LNCAP (cell line): ENCODE results near the gene ZNF26.

Experiments used
- TF ChIP-seq, protein P1 (sequence below): fragments of 450-650 bp; IDR thresholded peaks from 2 replicates; pipeline ENCODE4 v1.5.1; 2017; ENCODE audit warnings: mild to moderate bottlenecking

Gene ZNF26

DNA sequence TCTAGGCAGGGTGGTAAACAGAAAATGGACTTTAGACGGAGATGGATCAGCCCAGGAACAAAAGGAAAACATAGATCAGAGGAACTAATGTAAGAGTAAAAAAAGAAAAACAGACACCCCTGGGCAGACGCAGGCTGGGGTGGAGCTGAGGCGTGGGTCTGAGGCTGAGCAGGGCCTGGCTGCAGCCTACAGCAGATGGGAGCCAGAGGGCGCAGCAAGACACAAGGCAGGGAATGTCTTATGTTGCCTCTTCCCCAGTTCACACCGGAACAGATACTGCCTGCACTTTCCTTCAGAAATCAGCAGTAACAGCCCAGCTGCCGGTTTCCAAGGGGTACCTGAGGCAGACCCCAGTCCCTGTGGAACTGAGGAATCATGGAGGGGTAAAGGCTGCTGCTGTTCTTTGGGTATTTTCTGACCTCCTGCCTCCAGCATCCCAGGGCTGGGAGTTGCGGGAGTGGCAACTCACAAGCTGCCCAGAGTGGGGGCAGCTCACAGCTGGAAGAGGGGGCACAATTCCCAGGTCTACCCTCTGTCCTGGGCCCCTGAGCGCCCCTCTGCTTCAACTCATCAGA, 39.8 kb upstream of the ZNF26 start:
- TF ChIP-seq, protein P1, sequence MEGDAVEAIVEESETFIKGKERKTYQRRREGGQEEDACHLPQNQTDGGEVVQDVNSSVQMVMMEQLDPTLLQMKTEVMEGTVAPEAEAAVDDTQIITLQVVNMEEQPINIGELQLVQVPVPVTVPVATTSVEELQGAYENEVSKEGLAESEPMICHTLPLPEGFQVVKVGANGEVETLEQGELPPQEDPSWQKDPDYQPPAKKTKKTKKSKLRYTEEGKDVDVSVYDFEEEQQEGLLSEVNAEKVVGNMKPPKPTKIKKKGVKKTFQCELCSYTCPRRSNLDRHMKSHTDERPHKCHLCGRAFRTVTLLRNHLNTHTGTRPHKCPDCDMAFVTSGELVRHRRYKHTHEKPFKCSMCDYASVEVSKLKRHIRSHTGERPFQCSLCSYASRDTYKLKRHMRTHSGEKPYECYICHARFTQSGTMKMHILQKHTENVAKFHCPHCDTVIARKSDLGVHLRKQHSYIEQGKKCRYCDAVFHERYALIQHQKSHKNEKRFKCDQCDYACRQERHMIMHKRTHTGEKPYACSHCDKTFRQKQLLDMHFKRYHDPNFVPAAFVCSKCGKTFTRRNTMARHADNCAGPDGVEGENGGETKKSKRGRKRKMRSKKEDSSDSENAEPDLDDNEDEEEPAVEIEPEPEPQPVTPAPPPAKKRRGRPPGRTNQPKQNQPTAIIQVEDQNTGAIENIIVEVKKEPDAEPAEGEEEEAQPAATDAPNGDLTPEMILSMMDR = no peak

DNA sequence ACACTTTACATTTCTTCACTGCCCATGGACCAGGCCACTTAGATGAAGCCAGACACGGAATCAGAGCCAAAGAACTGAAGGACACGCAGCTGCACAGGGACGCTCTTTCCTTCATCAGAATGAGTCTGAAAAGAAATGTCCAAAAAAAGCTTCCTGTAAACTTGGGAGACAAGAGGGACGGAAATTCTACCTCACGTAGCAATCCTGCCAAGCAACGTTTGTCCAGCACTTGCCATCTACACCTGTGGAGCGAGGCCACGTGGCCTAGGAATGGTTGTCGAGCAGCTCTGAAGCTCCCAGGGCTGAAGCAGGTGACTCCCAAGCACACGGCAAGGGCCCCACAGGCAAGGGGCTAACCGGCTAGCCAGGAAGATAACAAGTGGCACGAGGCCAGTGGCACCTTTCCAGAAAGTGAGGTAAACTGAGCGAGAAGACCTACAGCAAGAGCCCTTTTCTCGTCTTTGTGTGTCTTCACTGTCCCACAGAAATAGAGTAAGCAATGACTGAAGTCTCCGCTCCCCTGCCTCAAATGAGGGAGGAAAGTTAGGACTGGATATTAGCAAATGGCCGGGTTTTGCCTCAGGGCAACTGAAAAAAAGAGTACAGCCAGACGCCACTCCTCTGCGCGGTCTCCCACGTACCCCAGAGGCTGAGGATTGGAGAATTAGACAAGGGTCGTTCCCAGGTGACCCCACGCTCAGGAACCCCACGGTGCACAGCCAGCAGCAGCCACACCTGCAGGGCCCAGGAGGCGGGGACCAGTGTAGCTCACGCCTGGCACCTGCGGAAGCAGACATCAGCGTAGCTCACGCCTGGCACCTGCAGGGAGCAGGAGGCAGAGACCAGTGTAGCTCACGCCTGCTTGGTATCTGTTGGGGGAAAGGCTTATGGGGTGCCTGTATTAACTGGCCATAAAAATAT, 37.8 kb upstream of the ZNF26 start:
- TF ChIP-seq, protein P1 = no peak

DNA sequence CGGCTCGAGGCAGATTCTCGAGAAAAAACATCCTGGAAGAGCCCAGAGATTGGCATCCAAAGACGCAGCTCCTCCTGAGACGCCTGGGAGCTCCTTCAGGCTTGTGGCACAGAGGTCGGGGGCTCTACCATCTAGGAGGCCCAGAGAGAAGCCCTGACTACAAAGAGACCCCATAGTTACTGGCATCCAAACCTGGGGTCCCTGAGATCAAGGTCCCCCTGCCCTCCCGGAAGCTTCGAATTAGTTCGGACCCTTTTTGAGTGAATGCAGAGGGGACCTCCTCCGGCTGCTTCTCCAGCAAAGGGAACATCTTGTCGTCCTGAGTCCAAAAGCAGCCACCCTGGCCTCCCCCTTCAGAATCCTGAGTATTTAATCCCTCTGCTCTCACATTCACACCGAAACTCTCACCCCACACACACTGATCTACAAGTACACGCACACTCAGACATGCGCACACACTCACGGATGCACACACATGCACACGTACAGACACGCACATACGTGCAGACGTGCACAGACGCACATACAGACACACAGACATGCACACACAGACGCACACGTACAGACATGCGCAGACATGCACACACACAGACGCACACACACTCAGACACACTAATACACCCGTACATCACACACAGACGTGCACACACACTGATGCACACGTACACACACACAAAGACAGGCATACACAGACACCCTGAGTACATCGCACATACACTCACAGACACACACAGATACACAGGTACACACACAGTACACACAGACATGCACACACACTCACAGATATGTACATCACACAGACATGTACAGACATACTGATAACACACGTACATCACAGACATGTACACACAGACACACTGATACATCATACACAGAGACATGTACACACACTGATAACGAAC, 36.0 kb upstream of the ZNF26 start:
- TF ChIP-seq, protein P1 = no peak

DNA sequence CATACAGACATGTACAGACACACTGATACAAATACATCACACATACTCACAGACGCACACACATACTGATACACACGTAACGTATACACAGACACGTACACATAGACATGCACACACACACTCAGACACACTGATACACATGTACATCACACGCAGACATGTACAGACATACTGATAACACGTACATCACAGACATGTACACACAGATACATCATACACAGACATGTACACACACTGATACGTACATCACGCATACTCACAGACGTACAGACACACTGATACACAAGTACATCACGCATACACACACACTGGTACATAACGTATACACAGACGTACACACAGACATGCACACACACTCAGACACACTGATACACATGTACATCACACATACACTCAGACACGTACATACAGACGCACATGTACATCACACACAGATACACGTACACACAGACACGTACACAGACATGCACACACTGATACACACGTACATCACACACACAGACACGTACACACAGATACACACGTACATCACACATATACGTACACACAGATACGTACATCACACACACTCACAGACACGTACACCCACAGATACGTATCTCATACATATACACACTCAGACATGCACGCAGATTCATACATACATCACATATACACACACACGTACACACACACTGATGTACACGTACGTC, 35.2 kb upstream of the ZNF26 start:
- TF ChIP-seq, protein P1 = no peak

DNA sequence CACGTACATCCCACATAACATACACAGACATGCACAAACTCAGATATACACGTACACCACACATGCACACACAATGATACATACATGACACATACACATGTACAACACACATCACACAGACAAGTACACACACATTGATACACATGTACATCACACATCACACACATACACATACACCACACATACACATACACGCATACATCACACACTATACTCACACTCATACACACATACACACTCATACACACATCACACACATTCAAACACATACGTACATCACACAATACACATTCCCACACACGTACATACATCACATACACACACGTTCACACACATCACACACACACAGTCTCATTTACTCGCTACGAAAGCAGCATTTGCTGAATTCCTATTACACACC, 34.5 kb upstream of the ZNF26 start:
- TF ChIP-seq, protein P1 = no peak

DNA sequence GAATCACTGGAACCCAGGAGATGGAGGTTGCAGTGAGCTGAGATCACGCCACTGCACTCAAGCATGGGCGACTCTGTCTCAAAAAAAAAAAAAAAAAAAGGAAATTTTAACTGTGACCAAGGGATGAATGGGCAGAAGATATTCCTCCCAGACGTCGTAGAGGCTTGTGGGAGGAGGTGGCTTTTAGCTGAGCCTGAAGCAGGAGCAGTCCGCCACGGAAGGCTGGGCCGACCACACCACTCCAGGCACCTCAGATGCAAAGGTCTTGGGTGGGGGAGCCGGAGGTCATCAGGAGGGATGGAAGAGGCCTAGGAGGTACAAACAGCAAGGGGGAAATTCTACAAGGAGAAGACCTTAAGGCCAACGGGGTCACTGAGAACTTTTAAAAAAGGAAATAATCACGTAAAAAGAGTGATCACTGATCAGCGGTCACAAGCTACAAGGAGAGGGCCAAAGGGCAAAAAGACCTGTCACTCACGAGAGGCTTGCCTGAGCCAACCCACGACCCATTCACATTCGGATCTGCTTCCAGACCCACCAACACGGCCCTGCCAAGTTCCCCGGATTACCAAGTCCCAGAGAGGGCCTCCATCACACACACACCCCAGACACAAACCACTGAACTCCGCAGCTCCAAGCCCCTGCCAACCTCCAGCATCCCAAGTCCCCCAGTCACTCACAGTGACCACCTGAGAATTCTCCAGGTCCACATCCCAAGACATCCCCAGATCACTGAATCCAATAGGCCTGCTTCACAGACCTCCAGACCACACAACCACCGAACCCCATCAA, 33.6 kb upstream of the ZNF26 start:
- TF ChIP-seq, protein P1 = no peak
